ENCODE measurements around the gene OR2A25.
A peak's percentile ranks its signal among the peaks of the same experiment; 100 is the strongest.

The OR2A25 gene

DNA sequence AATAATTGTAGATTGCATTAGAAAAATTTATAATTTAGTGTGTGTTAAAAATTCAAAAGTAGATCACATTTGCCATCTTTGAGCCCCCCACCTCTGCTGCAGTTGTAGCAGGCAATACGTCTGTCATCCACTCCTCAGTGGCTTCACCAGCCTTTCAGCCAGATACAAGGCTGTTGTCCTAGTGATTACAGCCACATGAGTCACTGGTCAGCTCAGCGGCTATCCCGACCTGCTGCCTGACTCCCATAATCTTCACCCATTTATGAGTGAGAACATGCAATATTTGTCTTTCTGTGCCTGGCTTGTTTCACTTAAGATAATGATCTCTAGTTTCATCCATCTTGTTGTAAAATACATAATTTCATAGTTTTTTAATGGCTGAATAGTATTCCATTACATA, 11.7 kb upstream of the OR2A25 start:
- peak; percentile 77; the same call in 2 of the 3 replicates for ATAC-seq (ENCODE audit: low read depth)

DNA sequence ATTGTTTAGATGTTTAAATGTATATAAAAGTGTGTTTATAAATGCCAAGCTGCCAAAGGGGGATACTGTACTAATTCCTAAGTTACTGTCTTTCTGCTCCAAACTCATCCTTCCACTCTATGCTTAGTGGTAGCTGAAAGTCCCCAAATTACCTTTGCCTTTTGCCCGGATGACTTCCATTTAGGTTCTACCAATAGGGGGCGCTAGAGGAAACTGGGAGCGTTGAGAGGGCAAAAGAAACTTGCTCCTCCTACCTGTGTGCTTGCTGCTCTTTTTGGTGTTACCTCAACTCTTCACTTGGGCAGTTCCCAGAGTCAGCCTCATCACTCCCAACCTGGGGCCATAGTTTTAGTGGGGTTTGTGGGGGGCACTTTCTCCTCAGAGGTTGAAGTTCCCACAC, 5.9 kb upstream of the OR2A25 start:
- H3K4me3 ChIP-seq (ENCODE audit: severe bottlenecking) = no peak overlapping the region
- TF ChIP-seq, protein P1, sequence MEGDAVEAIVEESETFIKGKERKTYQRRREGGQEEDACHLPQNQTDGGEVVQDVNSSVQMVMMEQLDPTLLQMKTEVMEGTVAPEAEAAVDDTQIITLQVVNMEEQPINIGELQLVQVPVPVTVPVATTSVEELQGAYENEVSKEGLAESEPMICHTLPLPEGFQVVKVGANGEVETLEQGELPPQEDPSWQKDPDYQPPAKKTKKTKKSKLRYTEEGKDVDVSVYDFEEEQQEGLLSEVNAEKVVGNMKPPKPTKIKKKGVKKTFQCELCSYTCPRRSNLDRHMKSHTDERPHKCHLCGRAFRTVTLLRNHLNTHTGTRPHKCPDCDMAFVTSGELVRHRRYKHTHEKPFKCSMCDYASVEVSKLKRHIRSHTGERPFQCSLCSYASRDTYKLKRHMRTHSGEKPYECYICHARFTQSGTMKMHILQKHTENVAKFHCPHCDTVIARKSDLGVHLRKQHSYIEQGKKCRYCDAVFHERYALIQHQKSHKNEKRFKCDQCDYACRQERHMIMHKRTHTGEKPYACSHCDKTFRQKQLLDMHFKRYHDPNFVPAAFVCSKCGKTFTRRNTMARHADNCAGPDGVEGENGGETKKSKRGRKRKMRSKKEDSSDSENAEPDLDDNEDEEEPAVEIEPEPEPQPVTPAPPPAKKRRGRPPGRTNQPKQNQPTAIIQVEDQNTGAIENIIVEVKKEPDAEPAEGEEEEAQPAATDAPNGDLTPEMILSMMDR (IDR thresholded peaks at IDR 0.05; ENCODE audit: poor library complexity, severe bottlenecking) = peak; percentile 12
- no peaks in the 10 kb centered on the region for H3K4me1 ChIP-seq (ENCODE audit: insufficient read depth, poor library complexity, severe bottlenecking)
- DNase-seq (ENCODE audit: low spot score) (no peak), ATAC-seq (ENCODE audit: low read depth) (no peak)
- H3K36me3 ChIP-seq (ENCODE audit: low read depth) = no peaks in the 10 kb centered on the region
- H3K27me3 ChIP-seq (ENCODE audit: insufficient read depth, poor library complexity, severe bottlenecking) = no peaks in the 10 kb centered on the region
- H3K9me3 ChIP-seq (ENCODE audit: severe bottlenecking) = no peaks in the 10 kb centered on the region
- H3K27ac ChIP-seq (ENCODE audit: poor library complexity, severe bottlenecking) = no peak overlapping the region

More for the DNA sequence above, 11.7 kb upstream of the OR2A25 start:
- no peak for DNase-seq (ENCODE audit: low spot score)
- H3K4me3 ChIP-seq (ENCODE audit: severe bottlenecking) = no peak overlapping the region
- no peaks in the 10 kb centered on the region for H3K27me3 ChIP-seq (ENCODE audit: insufficient read depth, poor library complexity, severe bottlenecking)
- H3K4me1 ChIP-seq (ENCODE audit: insufficient read depth, poor library complexity, severe bottlenecking) = no peaks in the 10 kb centered on the region
- no peaks in the 10 kb centered on the region for H3K36me3 ChIP-seq (ENCODE audit: low read depth)
- TF ChIP-seq, protein P1 (IDR thresholded peaks at IDR 0.05; ENCODE audit: poor library complexity, severe bottlenecking) = no peak
- H3K9me3 ChIP-seq (ENCODE audit: severe bottlenecking) = no peaks in the 10 kb centered on the region
- no peak overlapping the region for H3K27ac ChIP-seq (ENCODE audit: poor library complexity, severe bottlenecking)

DNA sequence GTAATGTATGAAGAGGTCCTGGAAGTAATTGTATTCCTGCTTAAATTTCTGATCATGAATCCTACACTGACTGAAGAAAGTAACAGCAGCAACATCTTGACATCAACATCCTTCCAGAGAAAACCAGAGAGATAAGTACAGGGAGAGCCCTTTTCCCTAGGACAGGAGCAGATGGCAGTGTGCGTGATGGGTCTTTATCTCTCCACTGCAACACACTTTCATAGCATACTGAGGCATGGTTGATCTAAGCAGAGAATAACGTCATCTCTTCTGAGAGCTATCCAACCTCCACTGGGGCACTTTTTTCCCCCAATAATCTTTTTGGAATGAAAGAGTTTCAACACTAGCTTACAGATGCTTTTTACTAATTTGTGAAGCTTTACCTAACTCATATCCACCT, 342 bp downstream of the OR2A25 start:
- Histone ChIP-seq H3K27ac (ENCODE audit: poor library complexity, severe bottlenecking) (no peak overlapping the region), H3K27me3 (ENCODE audit: insufficient read depth, poor library complexity, severe bottlenecking) (no peaks in the 10 kb centered on the region), H3K4me1 (ENCODE audit: insufficient read depth, poor library complexity, severe bottlenecking) (no peaks in the 10 kb centered on the region), H3K9me3 (ENCODE audit: severe bottlenecking) (no peaks in the 10 kb centered on the region), H3K4me3 (ENCODE audit: severe bottlenecking) (no peak overlapping the region), H3K36me3 (ENCODE audit: low read depth) (no peaks in the 10 kb centered on the region)
- no peak for DNase-seq (ENCODE audit: low spot score)
- no peak for ATAC-seq (ENCODE audit: low read depth)
- TF ChIP-seq, protein P1 (IDR thresholded peaks at IDR 0.05; ENCODE audit: poor library complexity, severe bottlenecking) = no peak

DNA sequence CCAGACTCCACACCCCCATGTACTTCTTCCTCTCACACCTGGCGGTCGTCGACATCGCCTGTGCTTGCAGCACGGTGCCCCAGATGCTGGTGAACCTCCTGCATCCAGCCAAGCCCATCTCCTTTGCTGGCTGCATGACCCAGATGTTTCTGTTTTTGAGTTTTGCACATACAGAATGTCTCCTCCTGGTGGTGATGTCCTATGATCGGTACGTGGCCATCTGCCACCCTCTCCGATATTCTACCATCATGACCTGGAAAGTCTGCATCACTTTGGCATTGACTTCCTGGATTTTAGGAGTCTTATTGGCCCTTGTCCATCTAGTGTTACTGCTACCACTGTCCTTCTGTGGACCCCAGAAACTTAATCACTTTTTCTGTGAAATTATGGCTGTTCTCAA, 4.8 kb downstream of the OR2A25 start:
- Histone ChIP-seq H3K36me3 (ENCODE audit: low read depth) (no peaks in the 10 kb centered on the region), H3K27ac (ENCODE audit: poor library complexity, severe bottlenecking) (no peak overlapping the region), H3K9me3 (ENCODE audit: severe bottlenecking) (no peaks in the 10 kb centered on the region), H3K27me3 (ENCODE audit: insufficient read depth, poor library complexity, severe bottlenecking) (no peaks in the 10 kb centered on the region), H3K4me1 (ENCODE audit: insufficient read depth, poor library complexity, severe bottlenecking) (no peaks in the 10 kb centered on the region), H3K4me3 (ENCODE audit: severe bottlenecking) (no peak overlapping the region)
- TF ChIP-seq, protein P1 (IDR thresholded peaks at IDR 0.05; ENCODE audit: poor library complexity, severe bottlenecking) = no peak
- DNase-seq (ENCODE audit: low spot score) (no peak), ATAC-seq (ENCODE audit: low read depth) (no peak)

DNA sequence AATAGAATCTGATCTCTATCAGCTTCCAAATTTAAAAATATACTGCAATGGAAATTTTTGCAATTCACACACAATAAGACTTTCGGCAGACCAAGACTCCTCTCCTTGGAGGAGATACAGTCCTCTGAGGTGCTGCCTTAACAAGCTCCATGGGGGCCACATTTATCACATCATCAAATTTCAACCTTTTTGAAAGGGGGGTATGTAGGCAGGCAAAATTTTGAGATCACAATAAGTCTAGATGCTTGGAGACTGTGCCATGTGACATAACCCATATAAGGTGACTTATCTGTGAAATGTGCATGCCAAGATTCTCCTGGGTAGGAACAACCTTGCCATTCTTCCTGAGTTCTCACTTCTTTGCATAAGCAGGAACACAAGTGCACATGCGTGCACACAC, 16.4 kb downstream of the OR2A25 start, which contains the start of gene OR2A12:
Gene OR2A12 (plus strand): TSS at position 301 of the 400 bp plus-strand sequence. CDS start 8,830 bp downstream, outside the sequence.
- Histone ChIP-seq H3K4me3 (ENCODE audit: severe bottlenecking) (no peak within 1 kb of the TSS), H3K9me3 (ENCODE audit: severe bottlenecking) (no peaks in the 10 kb centered on the region), H3K27ac (ENCODE audit: poor library complexity, severe bottlenecking) (no peak within 1 kb of the TSS), H3K36me3 (ENCODE audit: low read depth) (no peaks in the 10 kb centered on the region), H3K4me1 (ENCODE audit: insufficient read depth, poor library complexity, severe bottlenecking) (no peaks in the 10 kb centered on the region), H3K27me3 (ENCODE audit: insufficient read depth, poor library complexity, severe bottlenecking) (no peaks in the 10 kb centered on the region)
- DNase-seq (ENCODE audit: low spot score) (no peak), ATAC-seq (ENCODE audit: low read depth) (no peak)
- TF ChIP-seq, protein P1 (IDR thresholded peaks at IDR 0.05; ENCODE audit: poor library complexity, severe bottlenecking) = no peak
